Ishikawa (cell line): Measurements from ENCODE around the gene RHCE.

ENCODE experiments used
- CEBPB ChIP-seq: IDR thresholded peaks from 2 replicates; pipeline ENCODE4 v1.6.1; 2012
- CREB1 ChIP-seq: IDR thresholded peaks from 2 replicates; pipeline ENCODE4 v1.6.1; 2012; ENCODE audit warnings: low read depth
- EGR1 ChIP-seq: IDR thresholded peaks from 2 replicates; pipeline ENCODE4 v1.6.1; 2012
- EP300 ChIP-seq: IDR thresholded peaks from 2 replicates; pipeline ENCODE4 v1.6.1; 2012; ENCODE audit warnings: borderline replicate concordance
- FOXM1 ChIP-seq: IDR thresholded peaks from 2 replicates; pipeline ENCODE4 v1.6.1; 2012; ENCODE audit warnings: low read depth, borderline replicate concordance
- MAX ChIP-seq: IDR thresholded peaks from 2 replicates; pipeline ENCODE4 v1.6.1; 2012
- NFIC ChIP-seq: IDR thresholded peaks from 2 replicates; pipeline ENCODE4 v1.6.1; 2012
- RAD21 ChIP-seq: IDR thresholded peaks from 2 replicates; pipeline ENCODE4 v1.6.1; 2012; ENCODE audit warnings: low read depth
- REST ChIP-seq: IDR thresholded peaks from 2 replicates; pipeline ENCODE4 v1.6.1; 2012; ENCODE audit warnings: low read depth, mild to moderate bottlenecking
- TAF1 ChIP-seq: IDR thresholded peaks from 2 replicates; pipeline ENCODE4 v1.6.1; 2012; ENCODE audit warnings: low read depth, mild to moderate bottlenecking
- TCF12 ChIP-seq: IDR thresholded peaks from 2 replicates; pipeline ENCODE4 v1.6.1; 2012; ENCODE audit warnings: low read depth
- TEAD4 ChIP-seq: IDR thresholded peaks from 2 replicates; pipeline ENCODE4 v1.6.1; 2012
- USF1 ChIP-seq: IDR thresholded peaks from 2 replicates; pipeline ENCODE4 v1.6.1; 2012
- YY1 ChIP-seq: IDR thresholded peaks from 2 replicates; pipeline ENCODE4 v1.6.1; 2012; ENCODE audit warnings: low read depth
- ZBTB7A ChIP-seq: IDR thresholded peaks from 2 replicates; pipeline ENCODE4 v1.6.1; 2012; ENCODE audit warnings: low read depth

RHCE gene

GRCh38 chr1:25343872-25344271, 76.8 kb downstream of the RHCE start:
- TF ChIP-seq MAX, result no peak
- TF ChIP-seq TEAD4, result no peak
- no peak for TF ChIP-seq TAF1
- no peak for TF ChIP-seq EP300
- TF ChIP-seq NFIC, result no peak
- TF ChIP-seq EGR1, result no peak
- TF ChIP-seq RAD21, result no peak
- TF ChIP-seq USF1, result no peak

- TF ChIP-seq TAF1, result no peak
- no peak for TF ChIP-seq ZBTB7A
- TF ChIP-seq MAX, result no peak
- no peak for TF ChIP-seq TEAD4
- TF ChIP-seq CEBPB, result no peak
- TF ChIP-seq EGR1, result no peak
- no peak for TF ChIP-seq YY1
- TF ChIP-seq EP300, result no peak
- no peak for TF ChIP-seq USF1
- no peak for TF ChIP-seq NFIC
- TF ChIP-seq CREB1, result no peak
- no peak for TF ChIP-seq FOXM1
- no peak for TF ChIP-seq TCF12
These were observed 77.8 kb downstream of the RHCE start for GRCh38 chr1:25342846-25343245.

- TF ChIP-seq CEBPB, result no peak
- TF ChIP-seq ZBTB7A, result no peak
- no peak for TF ChIP-seq NFIC
- no peak for TF ChIP-seq EGR1
- no peak for TF ChIP-seq EP300
- no peak for TF ChIP-seq USF1
- TF ChIP-seq TAF1, result no peak
- no peak for TF ChIP-seq CREB1
- TF ChIP-seq RAD21, result no peak
- no peak for TF ChIP-seq FOXM1
- no peak for TF ChIP-seq TCF12
- TF ChIP-seq MAX, result no peak
- no peak for TF ChIP-seq REST
These were observed 78.9 kb downstream of the RHCE start for GRCh38 chr1:25341746-25342145.

- TF ChIP-seq EP300 (no peak), FOXM1 (no peak), TAF1 (no peak), NFIC (no peak), REST (no peak), MAX (no peak), USF1 (no peak)
These were observed 81.6 kb downstream of the RHCE start for GRCh38 chr1:25338986-25339385.

GRCh38 chr1:25338188-25338981, 82.2 kb downstream of the RHCE start, which contains the start of gene TMEM50A:
Gene TMEM50A (plus strand): TSS chr1:25338334. CDS start chr1:25340487, 2,153 bp downstream.
- TF ChIP-seq MAX, result peak; percentile 18; the same call in 1 of the 2 replicates
- TF ChIP-seq TAF1, result peak; percentile 25; the same call in 1 of the 2 replicates
- TF ChIP-seq REST, result no peak
